HepG2 (cell line): ENCODE results near the gene CCDC33. TPM values are rescaled to one million over a fixed set of nuclear protein-coding genes. Genes with fewer than 3 reads are reported as not detected.

Experiments used
- ATAC-seq: fragments of 200-7000 bp; cut with Tn5 transposase; 3 replicates; pipeline ENCODE4 v1.9.1; 2020; ENCODE audit warnings: mild to moderate bottlenecking, moderate library complexity
- BruUV-seq: library from RNA; stranded (reverse); fragments of 400-500 nt; replicated peaks from 2 replicates; lab custom pipeline; 2021; lab: Mats Ljungman, UMichigan
- CTCF ChIA-PET: fragments of 300-600 bp; formaldehyde crosslinking; extraction: SDS; loops from one replicate; lab custom pipeline; 2021; ENCODE audit warnings: low total read pairs, inconsistent platforms, low intra/inter-chr PET ratio; lab: Yijun Ruan, JAX
- POLR2A ChIA-PET: fragments of 350-600 bp; sonication (Branson Sonifier 250); formaldehyde crosslinking; loops from one replicate; lab custom pipeline; 2020; ENCODE audit warnings: antibody characterized with exemption, inconsistent platforms; lab: Yijun Ruan, JAX
- DNase-seq: peaks from one replicate; pipeline ENCODE4 v3.0.0-alpha.2; 2015; ENCODE audit warnings: low spot score
- FAIRE-seq: peaks from 3 replicates; lab custom pipeline; 2011; peaks lifted over from hg19 to GRCh38; lab: Jason Lieb, UNC
- H2AFZ ChIP-seq: one replicate; pipeline ENCODE4 v1.6.1; 2011; ENCODE audit warnings: low read length, inconsistent platforms
- H3K27ac ChIP-seq: fragments of 300-600 bp; 3 replicates; pipeline ENCODE4 v1.8.0; 2011; ENCODE audit warnings: mixed run types, mild to moderate bottlenecking, mixed read lengths, low read length, inconsistent platforms; ENCODE audit not compliant: insufficient read depth; ENCODE audit errors: extremely low read length
- H3K27me3 ChIP-seq, 2 experiments: fragments of 200-600 bp in 1 of 2; 2 replicates in 1 of 2; 3 replicates in 1 of 2; pipeline versions ENCODE4 v1.6.0 to v1.8.0; 2011; ENCODE audit warnings: low read length in 2 of 2, mild to moderate bottlenecking in 2 of 2, moderate library complexity in 2 of 2, inconsistent platforms in 1 of 2; ENCODE audit not compliant: insufficient read depth in 2 of 2, control insufficient read depth in 1 of 2
- H3K36me3 ChIP-seq, 2 experiments: fragments of 200-600 bp in 1 of 2; replicated peaks in 1 of 2; 2 replicates in 1 of 2; 3 replicates in 1 of 2; pipeline versions ENCODE4 v1.5.1 to v1.8.0; 2011; ENCODE audit warnings: low read length in 2 of 2, inconsistent platforms in 1 of 2; ENCODE audit not compliant: insufficient read depth in 2 of 2, control insufficient read depth in 1 of 2
- H3K4me1 ChIP-seq: 2 replicates; pipeline ENCODE4 v1.5.1; 2012; ENCODE audit warnings: low read length, inconsistent platforms; ENCODE audit not compliant: insufficient read depth
- H3K4me2 ChIP-seq: 2 replicates; pipeline ENCODE4 v1.6.0; 2011; ENCODE audit warnings: low read depth, low read length, inconsistent platforms
- H3K4me3 ChIP-seq, 3 experiments: fragments of 200-600 bp in 1 of 3; sonication (generic), shearing (Covaris generic) in 1 of 3; replicated peaks in 1 of 3; 2 replicates each; pipeline ENCODE4 v1.5.1; 2011 to 2016; ENCODE audit warnings: low read length in 3 of 3, inconsistent platforms in 2 of 3, low read depth in 2 of 3, mild to moderate bottlenecking in 2 of 3, control low read depth in 1 of 3, mixed read lengths in 1 of 3; ENCODE audit not compliant: insufficient read depth in 1 of 3
- H3K79me2 ChIP-seq: one replicate; pipeline ENCODE4 v1.6.1; 2011; ENCODE audit warnings: low read length, inconsistent platforms; ENCODE audit not compliant: insufficient read depth
- H3K9ac ChIP-seq: 2 replicates; pipeline ENCODE4 v1.6.0; 2011; ENCODE audit warnings: mild to moderate bottlenecking, low read depth, low read length, inconsistent platforms; ENCODE audit not compliant: insufficient read depth
- H3K9me3 ChIP-seq: 2 replicates; pipeline ENCODE4 v1.5.1; 2012; ENCODE audit warnings: mild to moderate bottlenecking, low read length
- H4K20me1 ChIP-seq: 2 replicates; pipeline ENCODE4 v1.6.0; 2011; ENCODE audit warnings: inconsistent platforms, mild to moderate bottlenecking, low read length, moderate library complexity; ENCODE audit not compliant: insufficient read depth
- HMG20A ChIP-seq: IDR thresholded peaks from 2 replicates; pipeline ENCODE4 v1.6.1; 2016; ENCODE audit warnings: borderline replicate concordance
- KAT8 ChIP-seq: IDR thresholded peaks from 2 replicates; pipeline ENCODE4 v1.6.1; 2016; ENCODE audit warnings: missing genetic modification reagents, missing compliant biosample characterization
- MEIS1 ChIP-seq: sonication (generic); formaldehyde crosslinking; IDR thresholded peaks from 2 replicates; pipeline ENCODE4 v1.9.0; 2021; ENCODE audit warnings: mild to moderate bottlenecking, missing genetic modification reagents, moderate library complexity, borderline replicate concordance
- MIER3 ChIP-seq: IDR thresholded peaks from 2 replicates; pipeline ENCODE4 v1.6.1; 2016; ENCODE audit warnings: missing compliant biosample characterization, borderline replicate concordance
- NFE2 ChIP-seq: sonication (generic); formaldehyde crosslinking; IDR thresholded peaks from 2 replicates; pipeline ENCODE4 v1.4.0; 2020; ENCODE audit warnings: missing genetic modification reagents
- PHF21A ChIP-seq: sonication (generic); formaldehyde crosslinking; IDR thresholded peaks from 2 replicates; pipeline ENCODE4 v1.5.0; 2020; ENCODE audit warnings: mild to moderate bottlenecking, missing genetic modification reagents
- RELA ChIP-seq: sonication (generic); formaldehyde crosslinking; IDR thresholded peaks from 2 replicates; pipeline ENCODE4 v1.4.0; 2020; ENCODE audit warnings: missing genetic modification reagents
- TAF15 ChIP-seq: fragments of 200-400 bp; formaldehyde crosslinking; IDR thresholded peaks from one replicate; pipeline ENCODE4 v1.6.1; 2018; ENCODE audit warnings: mild to moderate bottlenecking, low read depth, low read length; ENCODE audit not compliant: poor library complexity, severe bottlenecking
- ZNF530 ChIP-seq: sonication (generic); formaldehyde crosslinking; IDR thresholded peaks from 2 replicates; pipeline ENCODE4 v1.5.0; 2020; ENCODE audit warnings: low read depth, mild to moderate bottlenecking, missing genetic modification reagents
- ZNF619 ChIP-seq: sonication (generic); formaldehyde crosslinking; IDR thresholded peaks from 2 replicates; pipeline ENCODE4 v1.4.0; 2020; ENCODE audit warnings: mild to moderate bottlenecking, missing genetic modification reagents
- ZSCAN22 ChIP-seq: sonication (generic); formaldehyde crosslinking; IDR thresholded peaks from 2 replicates; pipeline ENCODE4 v1.4.0; 2020; ENCODE audit warnings: mild to moderate bottlenecking, missing genetic modification reagents
- WGBS: methylation state at CpG from one replicate; pipeline ENCODE4 v1.1.6; 2017; ENCODE audit warnings: low lambda C conversion rate; 5-methylcytosine and 5-hydroxymethylcytosine counted together
- in situ Hi-C: cut with HindIII; loops from 2 replicates; pipeline ENCODE4 v1.10.0; 2017; ENCODE audit warnings: low pct_unique_long_range_greater_than_20kb; ENCODE audit not compliant: extremely low pct_ligation_motif_present
- intact Hi-C: fragments of 100-400 bp; cut with micrococcal nuclease; formaldehyde crosslinking; loops from one replicate; pipeline ENCODE4 v1.10.0; 2022; ENCODE audit not compliant: unreplicated experiment
- polyA plus RNA-seq, 8 experiments: library from polyadenylated mRNA; depleted of rRNA in 3 of 8; stranded (reverse) in 7 of 8; unstranded in 1 of 8; fragments of >200 nt; fragmentation: Illumina TruSeq in 4 of 8; extraction: Trizol in 4 of 8; gene quantifications; 2 replicates each; pipeline versions ENCODE4 v1.2.1 to v1.2.3, GENCODE V29; 2011 to 2016; ENCODE audit warnings: low read depth in 4 of 8, missing spikeins in 1 of 8, mixed read lengths in 1 of 8; ENCODE audit not compliant: insufficient read depth in 1 of 8
- total RNA-seq, 5 experiments: library from RNA; depleted of rRNA; stranded (reverse); fragments of >200 nt; fragmentation: Illumina TruSeq; extraction: Trizol; gene quantifications; 2 replicates each; pipeline ENCODE4 v1.2.3, GENCODE V29; 2016; ENCODE audit warnings: low read depth in 1 of 5
- TF ChIP-seq, protein P1 (sequence below), 2 experiments: fragments of 450-650 bp in 1 of 2; sonication (generic) in 1 of 2; formaldehyde crosslinking in 1 of 2; IDR thresholded peaks; 2 replicates each; pipeline versions ENCODE4 v1.6.1 to v1.8.0; 2016 to 2022; ENCODE audit warnings: antibody characterized with exemption in 1 of 2, mild to moderate bottlenecking in 1 of 2, missing genetic modification reagents in 1 of 2
- TF ChIP-seq, protein P2 (sequence below): fragments of 450-650 bp; IDR thresholded peaks from 2 replicates; pipeline ENCODE4 v1.6.1; 2017

CCDC33 gene
- total and polyA plus RNA-seq, 2 of the 13 experiments (the other 11 are each of a cell fraction or from before 2014, with no cell fraction given): 0.30 TPM; not detected in 1

DNA sequence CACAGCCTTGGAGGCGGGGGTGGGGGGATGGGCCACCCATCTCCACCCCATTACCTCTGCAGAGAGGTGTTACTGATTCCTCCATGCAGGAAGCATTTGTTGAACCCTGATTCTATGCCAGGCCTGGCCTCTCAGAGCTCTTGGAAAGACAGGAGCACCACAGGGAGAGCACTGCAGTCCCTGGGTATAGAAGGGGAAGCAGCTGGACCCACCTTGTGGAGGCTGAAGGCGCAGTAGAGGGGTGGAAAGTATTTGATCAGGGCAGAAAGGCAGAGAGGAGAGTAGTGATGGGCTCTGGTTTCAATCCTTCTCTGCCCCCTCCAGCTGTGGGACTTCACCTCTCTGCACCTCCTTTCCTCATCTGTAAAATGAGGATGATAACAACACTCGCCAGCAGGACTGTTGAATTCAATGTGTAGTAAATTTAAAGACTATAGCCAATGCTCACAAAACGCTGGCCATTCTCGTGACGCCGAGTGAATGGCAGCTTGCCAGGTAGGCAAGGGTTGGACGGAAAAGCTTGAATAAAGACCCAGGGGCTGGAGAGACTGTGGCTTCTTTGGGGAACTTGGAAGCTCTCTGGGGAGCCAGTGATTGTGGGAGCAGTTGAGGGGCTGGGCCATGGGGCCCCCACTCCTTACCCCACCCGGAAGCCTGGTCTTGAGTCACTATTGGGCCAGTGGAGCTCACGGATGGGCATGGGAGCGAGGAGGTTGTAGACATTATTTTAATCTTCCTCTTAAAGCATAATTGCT is 8.0 kb upstream of the CCDC33 start:
- Histone ChIP-seq H3K27ac (no peak overlapping the region), H3K4me2 (no peak overlapping the region), H3K9me3 (no peaks in the 10 kb centered on the region), H3K4me1 (peaks cover 11% of the 10 kb centered on the region; the same call in 1 of the 2 replicates)
- WGBS: 26% methylated on average over 11 of the region's 11 CpGs
- no peak for DNase-seq
- POLR2A ChIA-PET: no interaction called here
- TF ChIP-seq ZSCAN22 (CRISPR knock-in tag) (no peak), MIER3 (CRISPR knock-in tag) (no peak), HMG20A (no peak), MEIS1 (CRISPR knock-in tag) (no peak), PHF21A (CRISPR knock-in tag) (no peak), RELA (CRISPR knock-in tag) (no peak), TAF15 (no peak), NFE2 (no peak), ZNF530 (no peak), ZNF619 (CRISPR knock-in tag) (no peak), KAT8 (CRISPR knock-in tag) (no peak)
- TF ChIP-seq, protein P1, sequence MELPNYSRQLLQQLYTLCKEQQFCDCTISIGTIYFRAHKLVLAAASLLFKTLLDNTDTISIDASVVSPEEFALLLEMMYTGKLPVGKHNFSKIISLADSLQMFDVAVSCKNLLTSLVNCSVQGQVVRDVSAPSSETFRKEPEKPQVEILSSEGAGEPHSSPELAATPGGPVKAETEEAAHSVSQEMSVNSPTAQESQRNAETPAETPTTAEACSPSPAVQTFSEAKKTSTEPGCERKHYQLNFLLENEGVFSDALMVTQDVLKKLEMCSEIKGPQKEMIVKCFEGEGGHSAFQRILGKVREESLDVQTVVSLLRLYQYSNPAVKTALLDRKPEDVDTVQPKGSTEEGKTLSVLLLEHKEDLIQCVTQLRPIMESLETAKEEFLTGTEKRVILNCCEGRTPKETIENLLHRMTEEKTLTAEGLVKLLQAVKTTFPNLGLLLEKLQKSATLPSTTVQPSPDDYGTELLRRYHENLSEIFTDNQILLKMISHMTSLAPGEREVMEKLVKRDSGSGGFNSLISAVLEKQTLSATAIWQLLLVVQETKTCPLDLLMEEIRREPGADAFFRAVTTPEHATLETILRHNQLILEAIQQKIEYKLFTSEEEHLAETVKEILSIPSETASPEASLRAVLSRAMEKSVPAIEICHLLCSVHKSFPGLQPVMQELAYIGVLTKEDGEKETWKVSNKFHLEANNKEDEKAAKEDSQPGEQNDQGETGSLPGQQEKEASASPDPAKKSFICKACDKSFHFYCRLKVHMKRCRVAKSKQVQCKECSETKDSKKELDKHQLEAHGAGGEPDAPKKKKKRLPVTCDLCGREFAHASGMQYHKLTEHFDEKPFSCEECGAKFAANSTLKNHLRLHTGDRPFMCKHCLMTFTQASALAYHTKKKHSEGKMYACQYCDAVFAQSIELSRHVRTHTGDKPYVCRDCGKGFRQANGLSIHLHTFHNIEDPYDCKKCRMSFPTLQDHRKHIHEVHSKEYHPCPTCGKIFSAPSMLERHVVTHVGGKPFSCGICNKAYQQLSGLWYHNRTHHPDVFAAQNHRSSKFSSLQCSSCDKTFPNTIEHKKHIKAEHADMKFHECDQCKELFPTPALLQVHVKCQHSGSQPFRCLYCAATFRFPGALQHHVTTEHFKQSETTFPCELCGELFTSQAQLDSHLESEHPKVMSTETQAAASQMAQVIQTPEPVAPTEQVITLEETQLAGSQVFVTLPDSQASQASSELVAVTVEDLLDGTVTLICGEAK (IDR thresholded peaks at IDR 0.05): no peak
- TF ChIP-seq, protein P1 (CRISPR knock-in tag; IDR thresholded peaks at IDR 0.05): no peak
- TF ChIP-seq, protein P2, sequence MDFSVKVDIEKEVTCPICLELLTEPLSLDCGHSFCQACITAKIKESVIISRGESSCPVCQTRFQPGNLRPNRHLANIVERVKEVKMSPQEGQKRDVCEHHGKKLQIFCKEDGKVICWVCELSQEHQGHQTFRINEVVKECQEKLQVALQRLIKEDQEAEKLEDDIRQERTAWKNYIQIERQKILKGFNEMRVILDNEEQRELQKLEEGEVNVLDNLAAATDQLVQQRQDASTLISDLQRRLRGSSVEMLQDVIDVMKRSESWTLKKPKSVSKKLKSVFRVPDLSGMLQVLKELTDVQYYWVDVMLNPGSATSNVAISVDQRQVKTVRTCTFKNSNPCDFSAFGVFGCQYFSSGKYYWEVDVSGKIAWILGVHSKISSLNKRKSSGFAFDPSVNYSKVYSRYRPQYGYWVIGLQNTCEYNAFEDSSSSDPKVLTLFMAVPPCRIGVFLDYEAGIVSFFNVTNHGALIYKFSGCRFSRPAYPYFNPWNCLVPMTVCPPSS: no peak
- TF ChIP-seq, all 625 proteins: peak for 0
- no peak overlapping the region for H2AFZ ChIP-seq
- intact Hi-C loops (no loop called here), in situ Hi-C loops (no loop called here)
- H4K20me1 ChIP-seq: no peaks in the 10 kb centered on the region
- no peak overlapping the region for H3K9ac ChIP-seq
- no TSS peak for BruUV-seq
- ATAC-seq (no peak), FAIRE-seq (no peak)
- no peaks in the 10 kb centered on the region for H3K36me3 ChIP-seq
- CTCF ChIA-PET: no interaction called here
- H3K79me2 ChIP-seq: no peaks in the 10 kb centered on the region
- peaks cover 2 to 20% of the 10 kb centered on the region in 2 experiments; a peak in 2 of 5 replicates for H3K27me3 ChIP-seq
- no peak overlapping the region for H3K4me3 ChIP-seq
